ENCODE measurements around the gene MPV17L. TPM values are rescaled to one million over a fixed set of nuclear protein-coding genes. Genes with fewer than 3 reads are reported as not detected.
A peak's percentile ranks its signal among the peaks of the same experiment; 100 is the strongest.

MPV17L gene
- total and polyA plus RNA-seq, 8 donors, result 11.9 to 48.3 (median 27.3) TPM

DNA sequence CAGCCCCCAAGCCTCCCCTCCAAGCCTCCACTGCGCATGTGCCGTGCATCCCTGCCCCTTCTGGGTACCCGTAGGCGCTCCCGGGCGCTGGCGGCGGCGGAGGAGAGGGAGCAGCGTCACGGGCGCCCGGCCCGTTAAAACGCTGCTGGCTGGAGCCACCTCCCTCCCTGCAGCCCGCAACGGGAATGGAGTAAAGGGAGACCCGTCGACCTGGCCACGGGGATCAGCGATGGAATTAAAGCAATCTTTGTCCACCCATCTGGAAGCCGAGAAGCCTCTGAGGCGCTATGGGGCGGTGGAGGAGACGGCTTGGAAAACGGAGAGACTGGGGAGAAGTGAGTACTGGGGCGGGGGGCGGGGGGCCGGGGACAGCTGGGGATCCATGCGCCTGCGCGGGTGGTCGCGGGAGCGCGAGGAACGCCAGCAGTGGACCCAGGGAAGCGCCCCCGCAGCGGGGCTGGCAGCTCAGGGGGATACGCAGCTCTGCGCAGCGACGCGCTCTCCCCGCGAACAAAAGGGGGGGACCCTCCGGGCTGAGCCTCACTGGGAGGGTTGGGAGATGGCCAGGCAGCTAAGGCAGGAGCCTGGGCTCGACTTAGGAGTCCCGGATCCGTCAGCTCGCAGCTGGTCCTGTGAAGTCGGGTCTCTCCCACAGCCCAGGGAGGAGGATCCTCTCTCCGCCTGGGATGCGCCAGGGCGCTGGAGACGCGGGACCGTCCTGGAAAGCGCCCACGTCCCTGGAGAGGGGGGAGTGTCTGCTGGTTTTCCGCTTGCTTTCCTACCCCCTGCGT is 39.1 kb downstream of the MPV17L start, which contains the start of gene BMERB1:
Gene BMERB1, plus strand, starts transcription at position 164 of the 791 bp plus-strand sequence. Its CDS starts 66 bp downstream, at position 230.
- 0 to 1% methylated on average over 50 to 63 of the region's 63 CpGs for WGBS, 2 donors
- intact Hi-C loops (cut with DNase I), result no loop called here
- H3K36me3 ChIP-seq, result no peaks in the 10 kb centered on the region
- ATAC-seq (peak; percentile 89 to 95 (median 92)), DNase-seq (peak; percentile 59 to 89 (median 74)), FAIRE-seq (no peak)
- no peaks in the 10 kb centered on the region for H3K27me3 ChIP-seq
- no peak within 1 kb of the TSS for H3K27ac ChIP-seq
- H3K4me3 ChIP-seq, result peak within 1 kb of the TSS; percentile 69 to 84 (median 74)
- H3K4me1 ChIP-seq, result no peaks in the 10 kb centered on the region
- TF ChIP-seq, protein P1, sequence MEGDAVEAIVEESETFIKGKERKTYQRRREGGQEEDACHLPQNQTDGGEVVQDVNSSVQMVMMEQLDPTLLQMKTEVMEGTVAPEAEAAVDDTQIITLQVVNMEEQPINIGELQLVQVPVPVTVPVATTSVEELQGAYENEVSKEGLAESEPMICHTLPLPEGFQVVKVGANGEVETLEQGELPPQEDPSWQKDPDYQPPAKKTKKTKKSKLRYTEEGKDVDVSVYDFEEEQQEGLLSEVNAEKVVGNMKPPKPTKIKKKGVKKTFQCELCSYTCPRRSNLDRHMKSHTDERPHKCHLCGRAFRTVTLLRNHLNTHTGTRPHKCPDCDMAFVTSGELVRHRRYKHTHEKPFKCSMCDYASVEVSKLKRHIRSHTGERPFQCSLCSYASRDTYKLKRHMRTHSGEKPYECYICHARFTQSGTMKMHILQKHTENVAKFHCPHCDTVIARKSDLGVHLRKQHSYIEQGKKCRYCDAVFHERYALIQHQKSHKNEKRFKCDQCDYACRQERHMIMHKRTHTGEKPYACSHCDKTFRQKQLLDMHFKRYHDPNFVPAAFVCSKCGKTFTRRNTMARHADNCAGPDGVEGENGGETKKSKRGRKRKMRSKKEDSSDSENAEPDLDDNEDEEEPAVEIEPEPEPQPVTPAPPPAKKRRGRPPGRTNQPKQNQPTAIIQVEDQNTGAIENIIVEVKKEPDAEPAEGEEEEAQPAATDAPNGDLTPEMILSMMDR (IDR thresholded peaks at IDR 0.05), result no peak
- H3K9me3 ChIP-seq, result no peaks in the 10 kb centered on the region

- intact Hi-C loops (cut with DNase I), result no loop called here
- 3 to 5% methylated on average over 22 of the region's 22 CpGs for WGBS, 2 donors
- no peak overlapping the region for H3K27ac ChIP-seq
- FAIRE-seq (no peak), DNase-seq (peak in 1 of 6 donors; percentile 65), ATAC-seq (peak; percentile 37 to 62 (median 57))
- peaks cover 0 to 2% (median 0%) of the 10 kb centered on the region in 3 donors for H3K4me1 ChIP-seq
- no peaks in the 10 kb centered on the region for H3K27me3 ChIP-seq
- TF ChIP-seq, protein P1 (IDR thresholded peaks at IDR 0.05), result no peak
- H3K4me3 ChIP-seq, result peak overlapping the region; percentile 69 to 84 (median 74)
- no peaks in the 10 kb centered on the region for H3K9me3 ChIP-seq
- no peaks in the 10 kb centered on the region for H3K36me3 ChIP-seq
Measured at GRCh38 chr16:15435216-15435864, 39.8 kb downstream of the MPV17L start.

DNA sequence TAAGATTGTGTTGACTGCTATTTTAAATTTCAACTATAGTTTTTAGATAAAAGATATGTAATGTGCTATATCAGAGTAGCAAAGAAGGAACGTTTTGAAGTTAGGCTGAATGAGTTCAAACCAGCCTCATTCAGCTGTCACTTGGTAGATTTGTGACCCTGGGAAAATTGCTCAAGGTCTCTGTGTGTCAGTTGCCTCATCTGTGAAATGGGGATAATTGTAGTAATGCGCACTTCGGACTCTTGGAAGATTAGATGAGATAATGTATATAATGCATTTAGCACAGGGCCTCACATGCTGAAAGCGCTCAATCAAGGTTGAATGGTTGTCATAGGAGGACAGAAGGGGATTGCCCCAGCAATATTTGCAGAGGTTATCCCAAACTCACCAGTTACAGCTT is 43.5 kb downstream of the MPV17L start:
- ATAC-seq, result no peak
- Histone ChIP-seq H3K4me3 (no peak overlapping the region), H3K27me3 (no peaks in the 10 kb centered on the region), H3K36me3 (no peaks in the 10 kb centered on the region), H3K9me3 (no peaks in the 10 kb centered on the region), H3K27ac (no peak overlapping the region), H3K4me1 (peaks cover 0 to 26% (median 4%) of the 10 kb centered on the region in 3 donors)
- WGBS, 2 donors, result 75 to 78% methylated on average over 4 of the region's 4 CpGs
- TF ChIP-seq, protein P1 (IDR thresholded peaks at IDR 0.05), result no peak
- intact Hi-C loops (cut with DNase I), result no loop called here
- no peak for FAIRE-seq
- no peak for DNase-seq

GRCh38 chr16:15439521-15439920 is 44.0 kb downstream of the MPV17L start:
- ATAC-seq, result no peak
- FAIRE-seq, result no peak
- Histone ChIP-seq H3K4me1 (peaks cover 0 to 26% (median 4%) of the 10 kb centered on the region in 3 donors), H3K27me3 (no peaks in the 10 kb centered on the region), H3K27ac (no peak overlapping the region), H3K9me3 (no peaks in the 10 kb centered on the region), H3K4me3 (no peak overlapping the region), H3K36me3 (no peaks in the 10 kb centered on the region)
- intact Hi-C loops (cut with DNase I), result no loop called here
- TF ChIP-seq, protein P1 (IDR thresholded peaks at IDR 0.05), result no peak
- DNase-seq, result no peak
- 87 to 88% methylated on average over 4 of the region's 4 CpGs for WGBS, 2 donors

Measured in pancreas (tissue), 10 donors.